Trophoblast cell (in vitro differentiated cells and primary cell): ENCODE data around the gene GOPC.

Experiments used
- DNase-seq, 2 donors: peaks; one replicate each; pipeline ENCODE4 v3.0.0-alpha.2; 2016
- H2AFZ ChIP-seq: 2 replicates; pipeline ENCODE4 v1.6.1; 2013; ENCODE audit warnings: low read length, moderate library complexity, mild to moderate bottlenecking; ENCODE audit not compliant: insufficient read depth, poor library complexity
- H2AK5ac ChIP-seq: 2 replicates; pipeline ENCODE4 v1.6.1; 2013; ENCODE audit warnings: mild to moderate bottlenecking, low read length
- H2BK120ac ChIP-seq: 2 replicates; pipeline ENCODE4 v1.6.1; 2013; ENCODE audit warnings: low read length, mild to moderate bottlenecking, moderate library complexity; ENCODE audit not compliant: insufficient read depth, poor library complexity
- H2BK12ac ChIP-seq: 2 replicates; pipeline ENCODE4 v1.6.1; 2013; ENCODE audit warnings: mild to moderate bottlenecking, low read length, moderate library complexity
- H2BK5ac ChIP-seq: 2 replicates; pipeline ENCODE4 v1.6.1; 2013; ENCODE audit warnings: low read length, low read depth, moderate library complexity, mild to moderate bottlenecking; ENCODE audit not compliant: poor library complexity
- H3K14ac ChIP-seq: 2 replicates; pipeline ENCODE4 v1.6.1; 2013; ENCODE audit warnings: mild to moderate bottlenecking, low read length
- H3K18ac ChIP-seq: 2 replicates; pipeline ENCODE4 v1.6.1; 2013; ENCODE audit warnings: mild to moderate bottlenecking, low read length
- H3K23ac ChIP-seq: 2 replicates; pipeline ENCODE4 v1.6.1; 2013; ENCODE audit warnings: low read length
- H3K27ac ChIP-seq: 2 replicates; pipeline ENCODE4 v1.5.1; 2013; ENCODE audit warnings: low read depth, mild to moderate bottlenecking, inconsistent platforms, low read length, moderate library complexity
- H3K27me3 ChIP-seq: 2 replicates; pipeline ENCODE4 v1.6.1; 2013; ENCODE audit warnings: inconsistent platforms, mild to moderate bottlenecking, low read length, moderate library complexity; ENCODE audit not compliant: insufficient read depth
- H3K36me3 ChIP-seq, 2 experiments: 1 replicate in 1 of 2; 2 replicates in 1 of 2; pipeline ENCODE4 v1.6.1; 2013; ENCODE audit warnings: low read length in 2 of 2, mild to moderate bottlenecking in 2 of 2, moderate library complexity in 1 of 2; ENCODE audit not compliant: insufficient read depth in 2 of 2, control insufficient read depth in 1 of 2
- H3K4ac ChIP-seq: 2 replicates; pipeline ENCODE4 v1.6.1; 2013; ENCODE audit warnings: low read depth, mild to moderate bottlenecking, low read length, moderate library complexity
- H3K4me1 ChIP-seq, 2 experiments: 1 replicate in 1 of 2; 2 replicates in 1 of 2; pipeline ENCODE4 v1.6.1; 2013; ENCODE audit warnings: low read length in 2 of 2, mild to moderate bottlenecking in 2 of 2, moderate library complexity in 1 of 2; ENCODE audit not compliant: insufficient read depth in 2 of 2, control insufficient read depth in 1 of 2
- H3K4me2 ChIP-seq: 2 replicates; pipeline ENCODE4 v1.6.1; 2013; ENCODE audit warnings: inconsistent platforms, mild to moderate bottlenecking, low read length, moderate library complexity
- H3K4me3 ChIP-seq: 2 replicates; pipeline ENCODE4 v1.5.1; 2013; ENCODE audit warnings: mild to moderate bottlenecking, low read depth, low read length, inconsistent platforms
- H3K79me1 ChIP-seq: one replicate; pipeline ENCODE4 v1.6.1; 2013; ENCODE audit warnings: low read length
- H3K79me2 ChIP-seq: 2 replicates; pipeline ENCODE4 v1.6.1; 2013; ENCODE audit warnings: low read length, mild to moderate bottlenecking; ENCODE audit not compliant: control insufficient read depth, insufficient read depth, poor library complexity
- H3K9ac ChIP-seq: 2 replicates; pipeline ENCODE4 v1.6.1; 2013; ENCODE audit warnings: mild to moderate bottlenecking, low read length
- H3K9me3 ChIP-seq: 2 replicates; pipeline ENCODE4 v1.6.1; 2013; ENCODE audit warnings: low read depth, mild to moderate bottlenecking, control low read depth, inconsistent platforms, low read length; ENCODE audit not compliant: insufficient read depth
- H4K12ac ChIP-seq: 2 replicates; pipeline ENCODE4 v1.6.1; 2013; ENCODE audit warnings: low read depth, mild to moderate bottlenecking, low read length, moderate library complexity
- H4K8ac ChIP-seq: 2 replicates; pipeline ENCODE4 v1.6.1; 2013; ENCODE audit warnings: low read depth, mild to moderate bottlenecking, low read length, moderate library complexity
- H4K91ac ChIP-seq: one replicate; pipeline ENCODE4 v1.6.1; 2013; ENCODE audit warnings: low read depth, mild to moderate bottlenecking, low read length, moderate library complexity
- WGBS: extraction: QIAGEN DNeasy Blood & Tissue Kit; methylation state at CpG from one replicate; pipeline ENCODE4 v1.1.7; 2013; ENCODE audit warnings: missing lambda C conversion rate; ENCODE audit not compliant: insufficient read length, insufficient coverage; ENCODE audit errors: extremely low coverage; 5-methylcytosine and 5-hydroxymethylcytosine counted together

GOPC gene

DNA sequence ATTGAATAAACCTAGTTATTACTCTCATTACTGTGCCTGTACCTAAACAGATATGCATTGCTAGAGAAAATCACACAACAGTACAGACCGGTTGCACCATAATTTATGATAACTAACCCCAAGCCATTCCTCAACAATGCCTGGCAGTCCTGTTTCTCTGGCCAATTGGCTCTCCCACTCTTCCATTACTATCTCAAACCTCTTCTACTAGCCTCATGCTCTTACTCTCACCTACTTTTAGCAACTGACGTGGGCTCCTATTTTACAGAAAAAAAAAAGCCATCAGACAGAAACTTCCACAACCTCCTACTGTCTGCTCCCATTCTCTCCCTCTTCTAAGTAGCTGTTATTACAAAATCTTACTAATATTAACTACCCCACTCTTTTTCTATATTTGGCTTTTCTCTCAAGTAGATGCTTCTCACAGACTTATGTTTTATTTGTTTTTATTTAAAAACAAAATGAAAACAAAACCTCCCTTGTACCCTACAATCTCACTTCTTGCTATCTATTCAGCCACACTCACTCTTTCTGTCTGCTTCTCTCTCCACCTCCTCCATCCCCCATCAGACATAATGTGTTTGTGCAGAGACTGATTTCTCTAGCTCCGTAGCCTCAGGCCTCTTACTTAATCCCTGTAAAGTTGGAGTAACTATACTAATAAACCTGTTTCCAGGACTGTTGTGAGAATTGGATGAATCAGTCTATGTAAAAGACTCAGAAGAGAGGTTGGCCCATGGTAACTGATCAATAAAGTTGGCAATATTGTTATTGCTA, 9.1 kb downstream of the GOPC start:
- no CpG with 5 or more reads among the region's 3 CpGs for WGBS

DNA sequence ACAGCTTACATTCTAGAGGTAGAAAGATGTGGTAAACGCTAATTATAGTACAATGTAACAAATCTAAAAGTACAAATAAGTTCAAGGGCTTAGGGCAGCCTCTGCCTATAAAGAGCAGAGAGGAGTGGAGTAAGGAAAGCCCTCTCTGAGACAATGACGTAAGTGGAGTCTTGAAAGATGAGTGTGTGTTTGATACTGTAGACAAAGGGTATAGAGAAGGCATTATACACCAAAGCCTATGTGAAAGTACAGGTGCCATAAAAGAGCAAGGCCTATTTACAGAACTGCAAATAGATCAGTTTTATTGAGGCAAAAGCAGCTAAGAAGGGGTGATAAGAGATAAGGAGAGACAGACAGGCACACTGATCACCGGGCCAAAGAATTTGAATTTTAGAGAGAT, 10.9 kb downstream of the GOPC start:
- H3K4me1 ChIP-seq: no peaks in the 10 kb centered on the region
- H2BK5ac ChIP-seq: no peak overlapping the region

More for the DNA sequence above, 9.1 kb downstream of the GOPC start:
- Histone ChIP-seq H3K9me3 (no peaks in the 10 kb centered on the region), H4K8ac (no peak overlapping the region), H2BK5ac (no peak overlapping the region), H4K91ac (no peak overlapping the region), H3K36me3 (peaks cover 12% of the 10 kb centered on the region in 2 experiments), H3K4ac (no peak overlapping the region), H3K23ac (no peak overlapping the region), H3K4me1 (no peaks in the 10 kb centered on the region), H2BK120ac (no peak overlapping the region), H3K27me3 (no peaks in the 10 kb centered on the region), H3K27ac (no peak overlapping the region), H3K18ac (no peak overlapping the region), H3K79me2 (peaks cover 2% of the 10 kb centered on the region), H2BK12ac (no peak overlapping the region), H3K14ac (no peak overlapping the region), H2AK5ac (no peak overlapping the region), H3K4me3 (no peak overlapping the region), H4K12ac (no peak overlapping the region), H3K4me2 (no peak overlapping the region), H3K9ac (no peak overlapping the region), H2AFZ (no peak overlapping the region), H3K79me1 (no peaks in the 10 kb centered on the region)
- DNase-seq: peak in 1 of 2 donors; percentile 42

DNA sequence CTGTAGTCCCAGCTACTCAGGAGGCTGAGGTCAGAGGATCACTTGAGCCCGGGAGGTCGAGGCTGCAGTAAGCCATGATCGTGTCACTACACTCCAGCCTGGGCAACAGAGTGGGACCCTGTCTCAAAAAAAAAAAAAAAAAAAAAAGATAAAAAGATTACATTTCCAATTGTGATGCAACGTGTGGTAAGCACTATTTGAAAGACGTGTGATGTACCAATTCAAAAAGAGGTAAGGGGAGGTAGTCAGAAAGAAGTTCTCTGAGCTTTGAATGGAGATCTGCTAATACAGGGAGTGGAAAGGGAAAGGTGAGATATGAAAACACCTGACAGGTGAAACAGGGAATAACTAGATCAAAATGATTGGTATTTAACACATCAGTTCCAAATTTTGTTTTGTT, 11.9 kb downstream of the GOPC start:
- Histone ChIP-seq H3K9ac (no peak overlapping the region), H3K18ac (no peak overlapping the region), H2AFZ (no peak overlapping the region), H3K23ac (no peak overlapping the region), H3K79me1 (no peaks in the 10 kb centered on the region), H3K14ac (no peak overlapping the region), H3K27me3 (no peaks in the 10 kb centered on the region), H3K9me3 (no peaks in the 10 kb centered on the region), H4K8ac (no peak overlapping the region), H3K36me3 (peaks cover 12 to 13% of the 10 kb centered on the region in 2 experiments), H3K79me2 (peaks cover 2% of the 10 kb centered on the region), H3K4me2 (no peak overlapping the region), H2BK12ac (no peak overlapping the region), H3K4me1 (no peaks in the 10 kb centered on the region), H3K4me3 (no peak overlapping the region), H4K12ac (no peak overlapping the region), H3K4ac (no peak overlapping the region), H3K27ac (no peak overlapping the region), H2BK120ac (no peak overlapping the region), H2BK5ac (no peak overlapping the region), H4K91ac (no peak overlapping the region), H2AK5ac (no peak overlapping the region)
- no CpG with 5 or more reads among the region's 5 CpGs for WGBS
- DNase-seq: no peak

More for the DNA sequence above, 10.9 kb downstream of the GOPC start:
- Histone ChIP-seq H3K4me3 (no peak overlapping the region), H3K18ac (no peak overlapping the region), H4K12ac (no peak overlapping the region), H2BK120ac (no peak overlapping the region), H3K79me1 (no peaks in the 10 kb centered on the region), H3K14ac (no peak overlapping the region), H4K8ac (no peak overlapping the region), H2BK12ac (no peak overlapping the region), H3K79me2 (peaks cover 2% of the 10 kb centered on the region), H2AK5ac (no peak overlapping the region), H3K9ac (no peak overlapping the region), H2AFZ (no peak overlapping the region), H3K4ac (no peak overlapping the region), H3K23ac (no peak overlapping the region), H3K27me3 (no peaks in the 10 kb centered on the region), H3K9me3 (no peaks in the 10 kb centered on the region), H4K91ac (no peak overlapping the region), H3K27ac (no peak overlapping the region), H3K4me2 (no peak overlapping the region), H3K36me3 (peaks cover 12 to 13% of the 10 kb centered on the region in 2 experiments)
- no CpG with 5 or more reads among the region's 3 CpGs for WGBS
- DNase-seq: peak in 1 of 2 donors; percentile 52

DNA sequence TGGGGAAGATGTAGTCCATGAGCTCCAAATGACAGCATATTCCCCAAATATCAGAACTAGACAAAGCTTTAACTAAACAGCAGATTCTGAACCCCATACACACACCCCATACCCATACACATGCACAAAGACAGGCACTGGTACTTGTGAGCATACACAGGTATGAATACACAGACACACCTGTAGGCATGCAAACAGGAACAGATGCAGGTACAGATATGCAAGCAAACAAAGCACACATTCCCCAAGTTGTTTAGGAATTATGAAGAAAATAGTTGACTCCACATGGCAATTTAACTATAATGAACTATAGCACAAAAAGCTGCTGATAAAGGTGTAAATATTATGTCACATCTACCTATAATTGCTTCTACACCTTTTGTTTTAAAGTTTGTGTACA, 16.7 kb downstream of the GOPC start:
- no peak overlapping the region for H2AFZ ChIP-seq
- H2BK12ac ChIP-seq: no peak overlapping the region
- peaks cover 2% of the 10 kb centered on the region for H3K9me3 ChIP-seq
- H3K4ac ChIP-seq: no peak overlapping the region
- H3K27ac ChIP-seq: no peak overlapping the region
- no peaks in the 10 kb centered on the region for H3K27me3 ChIP-seq
- no peaks in the 10 kb centered on the region for H3K79me2 ChIP-seq
- H3K4me2 ChIP-seq: no peak overlapping the region
- no peak overlapping the region for H3K14ac ChIP-seq
- H3K36me3 ChIP-seq: peaks cover 14 to 21% of the 10 kb centered on the region in 2 experiments
- no peaks in the 10 kb centered on the region for H3K4me1 ChIP-seq
- H2BK5ac ChIP-seq: no peak overlapping the region
- H3K79me1 ChIP-seq: no peaks in the 10 kb centered on the region
- no peak overlapping the region for H4K12ac ChIP-seq
- H3K9ac ChIP-seq: peak overlapping the region; percentile 27
- no peak overlapping the region for H3K18ac ChIP-seq
- H2AK5ac ChIP-seq: no peak overlapping the region
- DNase-seq: peak in 1 of 2 donors; percentile 65
- no peak overlapping the region for H4K91ac ChIP-seq
- no peak overlapping the region for H4K8ac ChIP-seq
- no peak overlapping the region for H2BK120ac ChIP-seq
- no peak overlapping the region for H3K4me3 ChIP-seq
- peak overlapping the region; percentile 99 for H3K23ac ChIP-seq
